ENCODE measurements around the gene ARL8A.

ARL8A gene

GRCh38 chr1:202090994-202091393 is 53.5 kb downstream of the ARL8A start:
- H3K4me3 ChIP-seq (ENCODE audit: low read depth, low read length) = no peak overlapping the region
- DNase-seq = no peak
- in situ Hi-C loops (cut with HindIII; ENCODE audit: low pct_ligation_motif_present, low sequenced_read_pairs) = no loop called here
- no peak for TF ChIP-seq CTCF (IDR thresholded peaks at IDR 0.05; ENCODE audit: low read depth, low read length, missing control alignments)
- peaks cover 4% of the 10 kb centered on the region for H3K27me3 ChIP-seq (replicated peaks)
- no peak overlapping the region for H3K27ac ChIP-seq
- H3K36me3 ChIP-seq (replicated peaks) = no peaks in the 10 kb centered on the region

- H3K4me3 ChIP-seq (ENCODE audit: low read depth, low read length) = no peak overlapping the region
- no peaks in the 10 kb centered on the region for H3K36me3 ChIP-seq (replicated peaks)
- DNase-seq = no peak
- in situ Hi-C loops (cut with HindIII; ENCODE audit: low pct_ligation_motif_present, low sequenced_read_pairs) = no loop called here
- H3K27ac ChIP-seq = no peak overlapping the region
- H3K27me3 ChIP-seq (replicated peaks) = peaks cover 4% of the 10 kb centered on the region
- TF ChIP-seq CTCF (IDR thresholded peaks at IDR 0.05; ENCODE audit: low read depth, low read length, missing control alignments) = no peak
Measured at GRCh38 chr1:202088206-202088605, 56.3 kb downstream of the ARL8A start.

GRCh38 chr1:202086579-202087350 is 57.8 kb downstream of the ARL8A start:
- Histone ChIP-seq H3K36me3 (replicated peaks) (no peaks in the 10 kb centered on the region), H3K4me3 (ENCODE audit: low read depth, low read length) (no peak overlapping the region), H3K27me3 (replicated peaks) (peaks cover 4% of the 10 kb centered on the region), H3K27ac (no peak overlapping the region)
- in situ Hi-C loops (cut with HindIII; ENCODE audit: low pct_ligation_motif_present, low sequenced_read_pairs) = no loop called here
- DNase-seq = no peak
- TF ChIP-seq CTCF (IDR thresholded peaks at IDR 0.05; ENCODE audit: low read depth, low read length, missing control alignments) = no peak

- TF ChIP-seq CTCF (IDR thresholded peaks at IDR 0.05; ENCODE audit: low read depth, low read length, missing control alignments) = no peak
- no peak for DNase-seq
- in situ Hi-C loops (cut with HindIII; ENCODE audit: low pct_ligation_motif_present, low sequenced_read_pairs) = no loop called here
- Histone ChIP-seq H3K27ac (no peak overlapping the region), H3K27me3 (replicated peaks) (no peaks in the 10 kb centered on the region), H3K4me3 (ENCODE audit: low read depth, low read length) (no peak overlapping the region), H3K36me3 (replicated peaks) (no peaks in the 10 kb centered on the region)
Measured at GRCh38 chr1:202085682-202086373, 58.7 kb downstream of the ARL8A start.

GRCh38 chr1:202084791-202085681 is 59.5 kb downstream of the ARL8A start:
- in situ Hi-C loops (cut with HindIII; ENCODE audit: low pct_ligation_motif_present, low sequenced_read_pairs) = no loop called here
- Histone ChIP-seq H3K36me3 (replicated peaks) (no peaks in the 10 kb centered on the region), H3K27ac (no peak overlapping the region), H3K4me3 (ENCODE audit: low read depth, low read length) (no peak overlapping the region), H3K27me3 (replicated peaks) (no peaks in the 10 kb centered on the region)
- no peak for DNase-seq
- no peak for TF ChIP-seq CTCF (IDR thresholded peaks at IDR 0.05; ENCODE audit: low read depth, low read length, missing control alignments)

All from brain microvascular endothelial cell (primary cell).